GM20000 (cell line): ENCODE measurements around the gene YTHDF1.

Source experiments
- DNase-seq: peaks from one replicate; pipeline ENCODE4 v3.0.0; 2012; ENCODE audit warnings: low spot score
- CTCF ChIP-seq: IDR thresholded peaks from 2 replicates; pipeline ENCODE4 v1.5.1; 2012; ENCODE audit warnings: mild to moderate bottlenecking, control low read depth; ENCODE audit errors: extremely low read depth, missing control alignments

The YTHDF1 gene

GRCh38 chr20:63241272-63241671 lies 25.3 kb upstream of the YTHDF1 start:
- no peak for DNase-seq
- TF ChIP-seq CTCF = no peak

- no peak for DNase-seq
- no peak for TF ChIP-seq CTCF
These were observed 24.1 kb upstream of the YTHDF1 start for GRCh38 chr20:63240004-63240403.

GRCh38 chr20:63239431-63239830 lies 23.5 kb upstream of the YTHDF1 start:
- no peak for DNase-seq
- TF ChIP-seq CTCF = no peak

- DNase-seq = no peak
- TF ChIP-seq CTCF = no peak
These were observed 22.7 kb upstream of the YTHDF1 start for GRCh38 chr20:63238514-63239125.

- no peak for DNase-seq
- TF ChIP-seq CTCF = no peak
These were observed 22.1 kb upstream of the YTHDF1 start for GRCh38 chr20:63238031-63238430.

GRCh38 chr20:63236116-63236837 lies 20.3 kb upstream of the YTHDF1 start:
- TF ChIP-seq CTCF = no peak
- DNase-seq = no peak

- no peak for TF ChIP-seq CTCF
- no peak for DNase-seq
These were observed 19.6 kb upstream of the YTHDF1 start, which contains the start of gene BIRC7 for GRCh38 chr20:63235399-63235983. BIRC7 (plus strand) TSS chr20:63235905; CDS start chr20:63236097, 192 bp downstream.
